ENCODE measurements around the gene CGAS. TPM values are rescaled to one million over a fixed set of nuclear protein-coding genes. Genes with fewer than 3 reads are reported as not detected.

The CGAS gene
- total and polyA plus RNA-seq, 2 of the 4 experiments (the other 2 are of a cell fraction) = 1.5 to 1.6 TPM

GRCh38 chr6:73443555-73443954 is 8.5 kb downstream of the CGAS start:
- in situ Hi-C loops (cut with MboI; ENCODE audit: low sequenced_read_pairs) (no loop called here), dilution Hi-C loops (cut with HindIII; ENCODE audit: low sequenced_read_pairs, unreplicated experiment) (no loop called here), intact Hi-C loops (cut with micrococcal nuclease) (no loop called here)
- H3K9me1 ChIP-seq (ENCODE audit: insufficient read depth, low read length) = peaks cover 4% of the 10 kb centered on the region; the same call in 1 of the 2 replicates
- ChIA-PET CTCF (no interaction called here), POLR2A (ENCODE audit: unreplicated experiment) (no interaction called here)
- TF ChIP-seq ELK1 (IDR thresholded peaks at IDR 0.05; ENCODE audit: borderline replicate concordance, low read depth, low read length) (no peak), SMC3 (IDR thresholded peaks at IDR 0.05; ENCODE audit: low read depth, low read length) (no peak), NFE2L2 (IDR thresholded peaks at IDR 0.05; ENCODE audit: low read depth, low read length) (no peak), POLR2A (IDR thresholded peaks at IDR 0.05; ENCODE audit: low read depth, low read length) (no peak), MXI1 (IDR thresholded peaks at IDR 0.05; ENCODE audit: borderline replicate concordance, low read depth, low read length) (no peak), FOS (IDR thresholded peaks at IDR 0.05; ENCODE audit: low read depth, low read length) (no peak), MAZ (IDR thresholded peaks at IDR 0.05; ENCODE audit: borderline replicate concordance, low read depth, low read length) (no peak), CHD1 (IDR thresholded peaks at IDR 0.05; ENCODE audit: low read depth, low read length) (no peak)
- TF ChIP-seq, protein P1, sequence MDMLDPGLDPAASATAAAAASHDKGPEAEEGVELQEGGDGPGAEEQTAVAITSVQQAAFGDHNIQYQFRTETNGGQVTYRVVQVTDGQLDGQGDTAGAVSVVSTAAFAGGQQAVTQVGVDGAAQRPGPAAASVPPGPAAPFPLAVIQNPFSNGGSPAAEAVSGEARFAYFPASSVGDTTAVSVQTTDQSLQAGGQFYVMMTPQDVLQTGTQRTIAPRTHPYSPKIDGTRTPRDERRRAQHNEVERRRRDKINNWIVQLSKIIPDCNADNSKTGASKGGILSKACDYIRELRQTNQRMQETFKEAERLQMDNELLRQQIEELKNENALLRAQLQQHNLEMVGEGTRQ (IDR thresholded peaks at IDR 0.05; ENCODE audit: low read depth, low read length) = no peak
- 100% methylated on average over 1 of the region's 3 CpGs; no CpG with 5 or more reads in 1 of the 2 experiments for WGBS, 2 experiments (ENCODE audit: extremely low coverage in 2 of 2, insufficient read length in 1 of 2)
- no peak overlapping the region for H4K5ac ChIP-seq (ENCODE audit: low read depth, low read length)
- no peak overlapping the region for H3K9ac ChIP-seq (ENCODE audit: low read depth, low read length)
- H2AFZ ChIP-seq (replicated peaks; ENCODE audit: low read length, poor library complexity) = no peak overlapping the region
- H2BK15ac ChIP-seq (ENCODE audit: low read depth, low read length) = no peak overlapping the region
- H3K4ac ChIP-seq (ENCODE audit: low read depth, low read length) = no peak overlapping the region
- H3K27me3 ChIP-seq (ENCODE audit: control insufficient read depth, insufficient read depth, low read length) = no peaks in the 10 kb centered on the region
- H4K8ac ChIP-seq (ENCODE audit: low read depth in 2 of 2, low read length in 2 of 2) = no peak overlapping the region
- H2BK120ac ChIP-seq (ENCODE audit: low read depth, low read length) = no peak overlapping the region
- no peak overlapping the region for H3K4me2 ChIP-seq (ENCODE audit: low read depth, low read length)
- no peak overlapping the region for H2AK5ac ChIP-seq (ENCODE audit: low read depth, low read length)
- H3K27ac ChIP-seq (ENCODE audit: insufficient read depth, low read length) = no peak overlapping the region
- ATAC-seq (ENCODE audit: low read depth) = no peak
- no peaks in the 10 kb centered on the region for H3K4me1 ChIP-seq (ENCODE audit: control insufficient read depth, insufficient read depth, low read length)
- BruUV-seq (replicated peaks) = no TSS peak
- no peak overlapping the region for H2AK9ac ChIP-seq (replicated peaks; ENCODE audit: low read depth, low read length, poor library complexity)
- H3K56ac ChIP-seq (ENCODE audit: extremely low read depth, insufficient read depth, low read length) = no peak overlapping the region
- H4K20me1 ChIP-seq (ENCODE audit: insufficient read depth, low read length) = no peaks in the 10 kb centered on the region
- no peak overlapping the region for H2BK5ac ChIP-seq (ENCODE audit: low read depth, low read length, poor library complexity, severe bottlenecking)
- no peak overlapping the region for H3K18ac ChIP-seq (ENCODE audit: low read depth, low read length)
- no peak for DNase-seq
- H3K79me1 ChIP-seq (ENCODE audit: low read depth in 1 of 2, low read length in 2 of 2) = peaks cover 8 to 21% of the 10 kb centered on the region in 2 experiments; a peak in 3 of 4 replicates
- no peaks in the 10 kb centered on the region for H3K9me3 ChIP-seq (ENCODE audit: control insufficient read depth, insufficient read depth, low read length)
- peaks cover 8% of the 10 kb centered on the region for H3K36me3 ChIP-seq (ENCODE audit: control insufficient read depth, insufficient read depth, low read length)
- no peak overlapping the region for H3K14ac ChIP-seq (replicated peaks; ENCODE audit: low read depth, low read length)
- H3K23ac ChIP-seq (ENCODE audit: low read depth, low read length) = no peak overlapping the region
- H4K91ac ChIP-seq (ENCODE audit: insufficient read depth, low read depth, low read length) = no peak overlapping the region
- H3K4me3 ChIP-seq (ENCODE audit: insufficient read depth, low read depth, low read length) = no peak overlapping the region
- H2BK20ac ChIP-seq (ENCODE audit: low read depth, low read length) = no peak overlapping the region

All from IMR-90 (cell line).